ENCODE data around the gene ZNF385B. TPM values are rescaled to one million over a fixed set of nuclear protein-coding genes. Genes with fewer than 3 reads are reported as not detected.

The ZNF385B gene
- total and polyA plus RNA-seq, 2 donors (not counting 1 experiment from before 2014, with no cell fraction given) = not detected

- no peaks in the 10 kb centered on the region for H3K9me3 ChIP-seq (ENCODE audit: control extremely low read depth in 1 of 3, control insufficient read depth in 2 of 3, insufficient read depth in 1 of 3, low read length in 2 of 3)
- no peak for ATAC-seq (ENCODE audit: low read depth)
- intact Hi-C loops (cut with micrococcal nuclease) = no loop called here
- POLR2A ChIA-PET = no interaction called here
- Mint-ChIP-seq H3K27ac (no peak overlapping the region), H3K4me3 (no peak overlapping the region), H3K27me3 (peaks cover 18% of the 10 kb centered on the region), H3K4me1 (no peaks in the 10 kb centered on the region), H3K9me3 (ENCODE audit: insufficient read depth) (no peaks in the 10 kb centered on the region)
- no peak for TF ChIP-seq EZH2 (IDR thresholded peaks at IDR 0.05; ENCODE audit: borderline replicate concordance, insufficient read depth, low read depth, low read length, poor library complexity, severe bottlenecking)
- TF ChIP-seq CTCF (IDR thresholded peaks at IDR 0.05) = no peak
- H3K36me3 ChIP-seq (replicated peaks in 1 of 2; ENCODE audit: control extremely low read depth in 1 of 2, control insufficient read depth in 1 of 2, extremely low read depth in 1 of 2, insufficient read depth in 2 of 2, low read length in 1 of 2) = no peaks in the 10 kb centered on the region
- H4K20me1 ChIP-seq (ENCODE audit: control insufficient read depth, insufficient read depth, low read length, poor library complexity, severe bottlenecking) = no peaks in the 10 kb centered on the region
- no peaks in the 10 kb centered on the region for H3K27me3 ChIP-seq (replicated peaks in 1 of 4; ENCODE audit: control extremely low read depth in 1 of 4, control insufficient read depth in 3 of 4, insufficient read depth in 4 of 4, low read length in 3 of 4)
- CTCF ChIA-PET = no interaction called here
- H3K9ac ChIP-seq (ENCODE audit: low read length) = no peak overlapping the region
- no peak overlapping the region for H3K4me3 ChIP-seq (ENCODE audit: control extremely low read depth in 1 of 5, extremely low read depth in 1 of 5, insufficient read depth in 1 of 5, low read depth in 2 of 5, low read length in 4 of 5)
- no CpG with 5 or more reads among the region's 1 CpG for WGBS (ENCODE audit: insufficient coverage)
- no peak overlapping the region for H3K27ac ChIP-seq (ENCODE audit: low read length in 2 of 2)
- no peak overlapping the region for H3K4me2 ChIP-seq (replicated peaks; ENCODE audit: low read depth, low read length, poor library complexity, severe bottlenecking)
- H3K79me2 ChIP-seq (ENCODE audit: control insufficient read depth, insufficient read depth, low read length) = no peaks in the 10 kb centered on the region
- no peaks in the 10 kb centered on the region for H3K4me1 ChIP-seq (ENCODE audit: control insufficient read depth in 2 of 2, insufficient read depth in 2 of 2, low read length in 2 of 2)
- H2AFZ ChIP-seq (ENCODE audit: insufficient read depth, low read depth, low read length, poor library complexity, severe bottlenecking) = no peak overlapping the region
- DNase-seq = no peak
Observed at GRCh38 chr2:179840840-179841239, 20.6 kb downstream of the ZNF385B start.

GRCh38 chr2:179837408-179837807, 24.0 kb downstream of the ZNF385B start:
- Histone ChIP-seq H3K27ac (ENCODE audit: low read length in 2 of 2) (no peak overlapping the region), H3K36me3 (replicated peaks in 1 of 2; ENCODE audit: control extremely low read depth in 1 of 2, control insufficient read depth in 1 of 2, extremely low read depth in 1 of 2, insufficient read depth in 2 of 2, low read length in 1 of 2) (no peaks in the 10 kb centered on the region), H2AFZ (ENCODE audit: insufficient read depth, low read depth, low read length, poor library complexity, severe bottlenecking) (no peak overlapping the region), H3K4me3 (ENCODE audit: control extremely low read depth in 1 of 5, extremely low read depth in 1 of 5, insufficient read depth in 1 of 5, low read depth in 2 of 5, low read length in 4 of 5) (no peak overlapping the region), H4K20me1 (ENCODE audit: control insufficient read depth, insufficient read depth, low read length, poor library complexity, severe bottlenecking) (no peaks in the 10 kb centered on the region), H3K4me2 (replicated peaks; ENCODE audit: low read depth, low read length, poor library complexity, severe bottlenecking) (no peak overlapping the region), H3K79me2 (ENCODE audit: control insufficient read depth, insufficient read depth, low read length) (no peaks in the 10 kb centered on the region), H3K27me3 (replicated peaks in 1 of 4; ENCODE audit: control extremely low read depth in 1 of 4, control insufficient read depth in 3 of 4, insufficient read depth in 4 of 4, low read length in 3 of 4) (no peaks in the 10 kb centered on the region), H3K9ac (ENCODE audit: low read length) (no peak overlapping the region), H3K9me3 (ENCODE audit: control extremely low read depth in 1 of 3, control insufficient read depth in 2 of 3, insufficient read depth in 1 of 3, low read length in 2 of 3) (no peaks in the 10 kb centered on the region), H3K4me1 (ENCODE audit: control insufficient read depth in 2 of 2, insufficient read depth in 2 of 2, low read length in 2 of 2) (no peaks in the 10 kb centered on the region)
- 0% methylated on average over 1 of the region's 4 CpGs for WGBS (ENCODE audit: insufficient coverage)
- POLR2A ChIA-PET = no interaction called here
- Mint-ChIP-seq H3K27me3 (peaks cover 8% of the 10 kb centered on the region), H3K9me3 (ENCODE audit: insufficient read depth) (no peaks in the 10 kb centered on the region), H3K27ac (no peak overlapping the region), H3K4me1 (no peaks in the 10 kb centered on the region), H3K4me3 (no peak overlapping the region)
- intact Hi-C loops (cut with micrococcal nuclease) = no loop called here
- no peak for DNase-seq
- ATAC-seq (ENCODE audit: low read depth) = no peak
- CTCF ChIA-PET = no interaction called here
- TF ChIP-seq CTCF (IDR thresholded peaks at IDR 0.05) (no peak), EZH2 (IDR thresholded peaks at IDR 0.05; ENCODE audit: borderline replicate concordance, insufficient read depth, low read depth, low read length, poor library complexity, severe bottlenecking) (no peak)

Measured in B cell (primary cell).